Measurements from ENCODE around the gene NDFIP1. TPM values are rescaled to one million over a fixed set of nuclear protein-coding genes. Genes with fewer than 3 reads are reported as not detected.

NDFIP1 gene
- total and polyA plus RNA-seq, 2 of the 13 experiments (the other 11 are each of a cell fraction or from before 2014, with no cell fraction given) = 12.4 to 15.7 TPM

GRCh38 chr5:142184988-142185387, 76.4 kb downstream of the NDFIP1 start:
- no TSS peak for BruUV-seq (replicated peaks)
- no peak for TF ChIP-seq FOXM1 (CRISPR knock-in tag; IDR thresholded peaks at IDR 0.05)
- no peak for TF ChIP-seq LCORL (IDR thresholded peaks at IDR 0.05)
- TF ChIP-seq LCORL (CRISPR knock-in tag; IDR thresholded peaks at IDR 0.05) = no peak
- peak; percentile 82 for TF ChIP-seq ZNF652 (CRISPR knock-in tag; IDR thresholded peaks at IDR 0.05; ENCODE audit: borderline replicate concordance, low read depth)
- TF ChIP-seq POLR2A (IDR thresholded peaks at IDR 0.05; ENCODE audit: insufficient read depth in 1 of 2, low read depth in 2 of 2, low read length in 2 of 2) = no peak
- no peak for TF ChIP-seq KLF6 (CRISPR knock-in tag; IDR thresholded peaks at IDR 0.05)
- no peak for TF ChIP-seq PHF5A (CRISPR knock-in tag; IDR thresholded peaks at IDR 0.05; ENCODE audit: low read depth, unreplicated experiment)
- no peak for TF ChIP-seq ZNF883 (CRISPR knock-in tag; IDR thresholded peaks at IDR 0.05; ENCODE audit: not compliant biosample characterization)
- TF ChIP-seq CREB3 (CRISPR knock-in tag; IDR thresholded peaks at IDR 0.05) = no peak
- peak; percentile 21; the same call in 1 of the 2 replicates for TF ChIP-seq HNF4A (CRISPR knock-in tag; IDR thresholded peaks at IDR 0.05)
- TF ChIP-seq CERS6 (CRISPR knock-in tag; IDR thresholded peaks at IDR 0.05) = no peak
- no peak for TF ChIP-seq ZZZ3 (CRISPR knock-in tag; IDR thresholded peaks at IDR 0.05; ENCODE audit: borderline replicate concordance)
- no peak for TF ChIP-seq ZNF678 (CRISPR knock-in tag; IDR thresholded peaks at IDR 0.05)
- no peaks in the 10 kb centered on the region for H3K79me2 ChIP-seq (ENCODE audit: insufficient read depth, low read length)
- no peak overlapping the region; a peak in 1 of 6 replicates for H3K4me3 ChIP-seq (replicated peaks in 1 of 3; ENCODE audit: insufficient read depth in 1 of 3, low read depth in 2 of 3, low read length in 3 of 3)
- no peaks in the 10 kb centered on the region for H4K20me1 ChIP-seq (ENCODE audit: insufficient read depth, low read length)
- WGBS (ENCODE audit: low lambda C conversion rate) = 28% methylated on average over 9 of the region's 9 CpGs
- H3K4me1 ChIP-seq (ENCODE audit: insufficient read depth, low read length) = peaks cover 60% of the 10 kb centered on the region
- no peaks in the 10 kb centered on the region for H3K36me3 ChIP-seq (replicated peaks in 1 of 2; ENCODE audit: control insufficient read depth in 1 of 2, insufficient read depth in 2 of 2, low read length in 2 of 2)
- in situ Hi-C loops (cut with HindIII; ENCODE audit: extremely low pct_ligation_motif_present, low pct_unique_long_range_greater_than_20kb) (no loop called here), intact Hi-C loops (cut with micrococcal nuclease; ENCODE audit: unreplicated experiment) (no loop called here)
- CTCF ChIA-PET (ENCODE audit: low intra/inter-chr PET ratio, low total read pairs) = no interaction called here
- DNase-seq (ENCODE audit: low spot score) (no peak), FAIRE-seq (no peak), ATAC-seq (no peak)
- POLR2A ChIA-PET = no interaction called here
- no peaks in the 10 kb centered on the region for H3K9me3 ChIP-seq (ENCODE audit: low read length)
- no peak overlapping the region for H2AFZ ChIP-seq (ENCODE audit: low read length)
- H3K9ac ChIP-seq (ENCODE audit: insufficient read depth, low read depth, low read length) = no peak overlapping the region
- H3K27me3 ChIP-seq (ENCODE audit: control insufficient read depth in 1 of 2, insufficient read depth in 2 of 2, low read length in 2 of 2) = peaks cover 0 to 3% of the 10 kb centered on the region in 2 experiments; a peak in 1 of 5 replicates
- H3K4me2 ChIP-seq (ENCODE audit: low read depth, low read length) = no peak overlapping the region; the same call in 1 of the 2 replicates
- H3K27ac ChIP-seq (ENCODE audit: extremely low read length, insufficient read depth, low read length) = no peak overlapping the region
